T-cell (primary cell): ENCODE data around the gene ATP10A. TPM values are rescaled to one million over a fixed set of nuclear protein-coding genes. Genes with fewer than 3 reads are reported as not detected.
"Not testable (repeated sequence)": the region's sequence is repeated elsewhere in the genome, so short reads cannot be mapped to it uniquely, and the experiment has no call there.

Experiments used
- ATAC-seq, 4 experiments: fragments of 200-7000 bp in 3 of 4; fragments of 150-1000 bp in 1 of 4; cut with Tn5 transposase; replicated peaks in 1 of 4; 1 replicate in 3 of 4; 2 replicates in 1 of 4; pipeline ENCODE4 v1.10.0; 2021; ENCODE audit warnings: moderate library complexity in 3 of 4, mild to moderate bottlenecking in 2 of 4, moderate number of reproducible peaks in 1 of 4
- CTCF ChIA-PET, 2 donors: fragments of 300-600 bp; sonication (Branson Sonifier 250); formaldehyde crosslinking; loops; one replicate each; lab custom pipeline; 2022; ENCODE audit warnings: antibody characterized with exemption in 2 of 2; lab: Charles Lee
- POLR2A ChIA-PET, 2 donors: fragments of 300-600 bp; sonication (Branson Sonifier 250); formaldehyde crosslinking; loops; one replicate each; lab custom pipeline; 2022; ENCODE audit warnings: antibody characterized with exemption in 2 of 2; lab: Charles Lee
- DNase-seq, 35 experiments: peaks; one replicate each; pipeline versions ENCODE4 v3.0.0 to v3.0.0-alpha.2; 2013 to 2023
- H3K27ac ChIP-seq: one replicate; pipeline ENCODE4 v1.5.1; 2013; ENCODE audit warnings: low read length
- H3K27me3 ChIP-seq, 2 experiments: replicated peaks in 1 of 2; 1 replicate in 1 of 2; 2 replicates in 1 of 2; pipeline versions ENCODE4 v1.6.1 to v1.7.0; 2013; ENCODE audit warnings: low read length in 1 of 2, mixed read lengths in 1 of 2; ENCODE audit not compliant: control insufficient read depth in 2 of 2, insufficient read depth in 2 of 2; ENCODE audit errors: extremely low read depth in 1 of 2
- H3K36me3 ChIP-seq, 2 donors: 1 replicate in 1 of 2; 2 replicates in 1 of 2; pipeline versions ENCODE4 v1.6.1 to v1.7.0; 2013; ENCODE audit warnings: low read length in 1 of 2; ENCODE audit not compliant: control insufficient read depth in 2 of 2, insufficient read depth in 1 of 2; ENCODE audit errors: extremely low read depth in 1 of 2
- H3K4me1 ChIP-seq, 2 experiments: 1 replicate in 1 of 2; 2 replicates in 1 of 2; pipeline versions ENCODE4 v1.6.1 to v1.7.0; 2013; ENCODE audit warnings: low read length in 2 of 2, mixed read lengths in 1 of 2; ENCODE audit not compliant: insufficient read depth in 2 of 2, control insufficient read depth in 1 of 2; ENCODE audit errors: extremely low read depth in 1 of 2
- H3K4me3 ChIP-seq, 2 donors: 1 replicate in 1 of 2; 2 replicates in 1 of 2; pipeline versions ENCODE4 v1.5.1 to v1.7.0; 2013; ENCODE audit warnings: mild to moderate bottlenecking in 2 of 2, low read length in 1 of 2, moderate library complexity in 1 of 2; ENCODE audit not compliant: control insufficient read depth in 1 of 2; ENCODE audit errors: extremely low read depth in 1 of 2
- H3K9me3 ChIP-seq: 2 replicates; pipeline ENCODE4 v1.7.0; 2013
- H3K27ac Mint-ChIP-seq, 2 donors: one replicate each; pipeline ENCODE4 v1.8.0; 2020 to 2021; ENCODE audit warnings: mild to moderate bottlenecking in 2 of 2, mixed read lengths in 2 of 2
- H3K27me3 Mint-ChIP-seq, 2 donors: one replicate each; pipeline ENCODE4 v1.8.0; 2021 to 2022; ENCODE audit warnings: mixed read lengths in 2 of 2
- H3K36me3 Mint-ChIP-seq: one replicate; pipeline ENCODE4 v1.8.0; 2021; ENCODE audit warnings: mixed read lengths
- H3K4me1 Mint-ChIP-seq, 3 donors: one replicate each; pipeline ENCODE4 v1.8.0; 2020 to 2022; ENCODE audit warnings: mixed read lengths in 3 of 3, mild to moderate bottlenecking in 1 of 3
- H3K4me3 Mint-ChIP-seq, 3 donors: one replicate each; pipeline ENCODE4 v1.8.0; 2020 to 2022; ENCODE audit warnings: mild to moderate bottlenecking in 3 of 3, mixed read lengths in 3 of 3, moderate library complexity in 3 of 3
- H3K9me3 Mint-ChIP-seq, 3 donors: one replicate each; pipeline ENCODE4 v1.8.0; 2020 to 2022; ENCODE audit warnings: mixed read lengths in 3 of 3
- WGBS: methylation state at CpG from one replicate; pipeline ENCODE4 v1.1.5; 2013; ENCODE audit warnings: missing lambda C conversion rate; ENCODE audit not compliant: insufficient coverage; 5-methylcytosine and 5-hydroxymethylcytosine counted together
- total RNA-seq, 35 experiments: library from RNA in 6 of 35; stranded (reverse) in 6 of 35; fragments of 120-200 nt in 1 of 35; gene quantifications; one replicate each; pipeline versions ENCODE4 v1.2.1 to v1.2.4 and lab custom pipeline; 2013 to 2026

ATP10A gene
- total RNA-seq, 5 donors from 2014 or later (not counting 1 experiment from before 2014, with no cell fraction given): 37.3 to 65.5 (median 53.4) TPM

- Histone ChIP-seq H3K4me3 (no peak overlapping the region), H3K36me3 (peaks cover 17 to 22% of the 10 kb centered on the region in 2 donors), H3K27me3 (no peaks in the 10 kb centered on the region), H3K27ac (no peak overlapping the region), H3K4me1 (peaks cover 0 to 1% of the 10 kb centered on the region in 2 experiments), H3K9me3 (no peaks in the 10 kb centered on the region)
- Mint-ChIP-seq H3K27ac (no peak overlapping the region), H3K4me1 (peaks cover 15 to 21% (median 20%) of the 10 kb centered on the region in 3 donors), H3K36me3 (peaks cover 46% of the 10 kb centered on the region), H3K27me3 (no peaks in the 10 kb centered on the region), H3K4me3 (no peak overlapping the region), H3K9me3 (no peaks in the 10 kb centered on the region)
- ATAC-seq: no peak
- DNase-seq: no peak
- CTCF ChIA-PET: no interaction called here
- POLR2A ChIA-PET: no interaction called here
- WGBS: 97% methylated on average over 9 of the region's 14 CpGs
Measured at GRCh38 chr15:25764980-25765735, 98.0 kb downstream of the ATP10A start.

- ATAC-seq: no peak
- DNase-seq: no peak
- Histone ChIP-seq H3K27ac (no peak overlapping the region), H3K36me3 (peaks cover 17 to 19% of the 10 kb centered on the region in 2 donors), H3K9me3 (no peaks in the 10 kb centered on the region), H3K4me1 (no peaks in the 10 kb centered on the region), H3K27me3 (no peaks in the 10 kb centered on the region), H3K4me3 (no peak overlapping the region)
- Mint-ChIP-seq H3K27ac (no peak overlapping the region), H3K4me1 (peaks cover 14 to 21% (median 20%) of the 10 kb centered on the region in 3 donors), H3K9me3 (no peaks in the 10 kb centered on the region), H3K36me3 (peaks cover 45% of the 10 kb centered on the region), H3K27me3 (no peaks in the 10 kb centered on the region), H3K4me3 (no peak overlapping the region)
- WGBS: 93% methylated on average over 5 of the region's 7 CpGs
- POLR2A ChIA-PET: no interaction called here
- CTCF ChIA-PET: interaction anchor here in 1 of 2 donors (0.6 kb wide), 1 partner anchor 121 kb away, joined by 3 read pairs; no protein-coding TSS in a partner anchor
Measured at GRCh38 chr15:25763954-25764353, 99.2 kb downstream of the ATP10A start.

- H3K27me3 ChIP-seq: no peaks in the 10 kb centered on the region
- Mint-ChIP-seq H3K9me3 (no peaks in the 10 kb centered on the region), H3K36me3 (peaks cover 43% of the 10 kb centered on the region), H3K27me3 (no peaks in the 10 kb centered on the region), H3K4me3 (no peak overlapping the region), H3K4me1 (peaks cover 15 to 22% (median 21%) of the 10 kb centered on the region in 3 donors), H3K27ac (no peak overlapping the region)
- H3K27ac ChIP-seq: no peak overlapping the region
- DNase-seq: no peak
- no peaks in the 10 kb centered on the region for H3K9me3 ChIP-seq
- H3K4me1 ChIP-seq: no peaks in the 10 kb centered on the region
- no peak for ATAC-seq
- 94% methylated on average over 2 of the region's 4 CpGs for WGBS
- ChIA-PET POLR2A (no interaction called here), CTCF (interaction anchor here in 1 of 2 donors (0.6 kb wide), 1 partner anchor 121 kb away, joined by 3 read pairs; no protein-coding TSS in a partner anchor)
- peaks cover 17 to 19% of the 10 kb centered on the region in 2 donors for H3K36me3 ChIP-seq
- no peak overlapping the region for H3K4me3 ChIP-seq
Measured at GRCh38 chr15:25763331-25763751, 99.8 kb downstream of the ATP10A start.

- no peak for DNase-seq
- CTCF ChIA-PET: no interaction called here
- no peak overlapping the region for H3K4me3 Mint-ChIP-seq
- H3K27ac Mint-ChIP-seq: no peak overlapping the region
- H3K36me3 Mint-ChIP-seq: peaks cover 43% of the 10 kb centered on the region
- POLR2A ChIA-PET: no interaction called here
- ATAC-seq: no peak
- no peaks in the 10 kb centered on the region for H3K9me3 ChIP-seq
- peaks cover 15 to 21% (median 21%) of the 10 kb centered on the region in 3 donors for H3K4me1 Mint-ChIP-seq
- peaks cover 11 to 15% of the 10 kb centered on the region in 2 donors for H3K36me3 ChIP-seq
- no peaks in the 10 kb centered on the region for H3K4me1 ChIP-seq
- 87% methylated on average over 7 of the region's 13 CpGs for WGBS
- no peaks in the 10 kb centered on the region for H3K27me3 ChIP-seq
- H3K9me3 Mint-ChIP-seq: no peaks in the 10 kb centered on the region
- H3K27ac ChIP-seq: no peak overlapping the region
- no peaks in the 10 kb centered on the region for H3K27me3 Mint-ChIP-seq
- H3K4me3 ChIP-seq: no peak overlapping the region
Measured at GRCh38 chr15:25761971-25762662, 101.0 kb downstream of the ATP10A start.

GRCh38 chr15:25759421-25759820 is 103.7 kb downstream of the ATP10A start:
- H3K27ac ChIP-seq: no peak overlapping the region
- ChIA-PET CTCF (no interaction called here), POLR2A (no interaction called here)
- H3K9me3 ChIP-seq: no peaks in the 10 kb centered on the region
- ATAC-seq: no peak
- H3K27me3 Mint-ChIP-seq: no peaks in the 10 kb centered on the region
- H3K4me3 ChIP-seq: no peak overlapping the region
- H3K4me1 ChIP-seq: no peaks in the 10 kb centered on the region
- H3K36me3 ChIP-seq: peaks cover 0 to 5% of the 10 kb centered on the region in 2 donors
- peaks cover 29% of the 10 kb centered on the region for H3K36me3 Mint-ChIP-seq
- H3K4me1 Mint-ChIP-seq: peaks cover 10 to 20% (median 13%) of the 10 kb centered on the region in 3 donors
- H3K27me3 ChIP-seq: no peaks in the 10 kb centered on the region
- WGBS: 87% methylated on average over 2 of the region's 4 CpGs
- H3K9me3 Mint-ChIP-seq: no peaks in the 10 kb centered on the region
- H3K4me3 Mint-ChIP-seq: no peak overlapping the region
- no peak for DNase-seq
- no peak overlapping the region for H3K27ac Mint-ChIP-seq

GRCh38 chr15:25758612-25759011 is 104.5 kb downstream of the ATP10A start:
- CTCF ChIA-PET, H3K27me3 Mint-ChIP-seq, H3K36me3 ChIP-seq, H3K27me3 ChIP-seq, DNase-seq, POLR2A ChIA-PET, H3K27ac ChIP-seq, H3K4me3 Mint-ChIP-seq, ATAC-seq, H3K27ac Mint-ChIP-seq, H3K9me3 ChIP-seq, H3K9me3 Mint-ChIP-seq, H3K4me3 ChIP-seq, H3K4me1 ChIP-seq: not testable (repeated sequence)
- Mint-ChIP-seq H3K4me1 (peaks cover 10 to 13% (median 13%) of the 10 kb centered on the region in 3 donors), H3K36me3 (peaks cover 22% of the 10 kb centered on the region)
- 95% methylated on average over 8 of the region's 11 CpGs for WGBS
